Measurements from ENCODE around the gene TMEM131.

GRCh38 chr2:97901862-97902261 is 93.9 kb downstream of the TMEM131 start:
- TF ChIP-seq CTCF (conservative IDR thresholded peaks at IDR 0.05; ENCODE audit: low read depth in 2 of 2) (no peak), EZH2 (IDR thresholded peaks at IDR 0.05; ENCODE audit: low read depth, unreplicated experiment) (no peak), EZH2phosphoT487 (IDR thresholded peaks at IDR 0.05; ENCODE audit: unreplicated experiment) (no peak), POLR2AphosphoS5 (IDR thresholded peaks at IDR 0.05; ENCODE audit: low read depth) (no peak), ETS1 (IDR thresholded peaks at IDR 0.05) (no peak), NANOG (IDR thresholded peaks at IDR 0.05; ENCODE audit: borderline replicate concordance) (no peak), JUNB (IDR thresholded peaks at IDR 0.05; ENCODE audit: unreplicated experiment) (no peak), ZNF114 (CRISPR knock-in tag; IDR thresholded peaks at IDR 0.05) (no peak), CREB1 (CRISPR knock-in tag; IDR thresholded peaks at IDR 0.05; ENCODE audit: low read depth) (no peak), REST (IDR thresholded peaks at IDR 0.05; ENCODE audit: unreplicated experiment) (no peak), STAT1 (IDR thresholded peaks at IDR 0.05; ENCODE audit: unreplicated experiment) (no peak)
